SK-N-SH treated with all-trans-retinoic acid at 6 μM for 48 hours (cell line): Measurements from ENCODE around the gene TRIM31.
"Not testable (repeated sequence)": the region's sequence is repeated elsewhere in the genome, so short reads cannot be mapped to it uniquely, and the experiment has no call there.

Source experiments
- ATAC-seq: fragments of 200-7000 bp; cut with Tn5 transposase; 3 replicates; pipeline ENCODE4 v1.9.1; 2020; ENCODE audit warnings: mild to moderate bottlenecking, moderate library complexity
- ARNTL ChIP-seq: fragments of 450-650 bp; formaldehyde crosslinking; IDR thresholded peaks from 2 replicates; pipeline ENCODE4 v1.5.0; 2020; ENCODE audit warnings: low read depth, mild to moderate bottlenecking, moderate library complexity, borderline replicate concordance
- BACH2 ChIP-seq: fragments of 250-450 bp; sonication (Bioruptor Pico); IDR thresholded peaks from 2 replicates; pipeline ENCODE4 v1.9.0; 2021; ENCODE audit warnings: mild to moderate bottlenecking, borderline replicate concordance
- CSDC2 ChIP-seq: fragments of 250-450 bp; sonication (Bioruptor Pico); IDR thresholded peaks from 2 replicates; pipeline ENCODE4 v1.5.0; 2020; ENCODE audit warnings: mild to moderate bottlenecking, moderate library complexity
- ESRRG ChIP-seq: fragments of 250-450 bp; sonication (Bioruptor Pico); IDR thresholded peaks from 2 replicates; pipeline ENCODE4 v1.6.1; 2021; ENCODE audit warnings: mild to moderate bottlenecking
- GLIS3 ChIP-seq: fragments of 250-450 bp; sonication (Bioruptor Pico); IDR thresholded peaks from 2 replicates; pipeline ENCODE4 v1.5.0; 2020; ENCODE audit warnings: mild to moderate bottlenecking, moderate library complexity
- PPARA ChIP-seq: fragments of 250-450 bp; sonication (Bioruptor Pico); IDR thresholded peaks from 2 replicates; pipeline ENCODE4 v1.5.0; 2020; ENCODE audit warnings: mild to moderate bottlenecking, borderline replicate concordance
- SNAI2 ChIP-seq: fragments of 250-450 bp; sonication (Bioruptor Pico); IDR thresholded peaks from 2 replicates; pipeline ENCODE4 v1.5.0; 2020; ENCODE audit warnings: mild to moderate bottlenecking, moderate library complexity
- TOX ChIP-seq: fragments of 250-450 bp; sonication (Bioruptor Pico); IDR thresholded peaks from 2 replicates; pipeline ENCODE4 v1.8.0; 2021; ENCODE audit warnings: mild to moderate bottlenecking, moderate library complexity, borderline replicate concordance
- ZC3H10 ChIP-seq: fragments of 250-450 bp; sonication (Bioruptor Pico); IDR thresholded peaks from 2 replicates; pipeline ENCODE4 v1.5.1; 2021; ENCODE audit warnings: mild to moderate bottlenecking, moderate library complexity
- ZFP3 ChIP-seq: fragments of 250-450 bp; sonication (Bioruptor Pico); IDR thresholded peaks from 2 replicates; pipeline ENCODE4 v1.5.0; 2020; ENCODE audit warnings: mild to moderate bottlenecking, moderate library complexity
- ZFP30 ChIP-seq: fragments of 450-650 bp; formaldehyde crosslinking; IDR thresholded peaks from 2 replicates; pipeline ENCODE4 v1.5.0; 2022; ENCODE audit warnings: mild to moderate bottlenecking, moderate library complexity
- ZNF565 ChIP-seq: fragments of 450-650 bp; formaldehyde crosslinking; conservative IDR thresholded peaks from 2 replicates; pipeline ENCODE4 v1.5.0; 2020; ENCODE audit warnings: low read depth, mild to moderate bottlenecking, moderate library complexity
- ZNF70 ChIP-seq: fragments of 450-650 bp; formaldehyde crosslinking; IDR thresholded peaks from 2 replicates; pipeline ENCODE4 v1.5.0; 2020; ENCODE audit warnings: mild to moderate bottlenecking, moderate library complexity
- ZNF8 ChIP-seq: fragments of 450-650 bp; formaldehyde crosslinking; IDR thresholded peaks from 2 replicates; pipeline ENCODE4 v1.5.0; 2020; ENCODE audit warnings: mild to moderate bottlenecking, moderate library complexity
- TF ChIP-seq, protein P1 (sequence below): fragments of 250-450 bp; sonication (Bioruptor Pico); IDR thresholded peaks from 2 replicates; pipeline ENCODE4 v1.8.0; 2020; ENCODE audit warnings: mild to moderate bottlenecking, moderate library complexity, borderline replicate concordance
- TF ChIP-seq, protein P2 (sequence below): fragments of 250-450 bp; sonication (Bioruptor Pico); IDR thresholded peaks from 2 replicates; pipeline ENCODE4 v1.5.0; 2020; ENCODE audit warnings: mild to moderate bottlenecking, moderate library complexity
- TF ChIP-seq, protein P3 (sequence below): fragments of 250-450 bp; sonication (Bioruptor Pico); IDR thresholded peaks from 2 replicates; pipeline ENCODE4 v1.5.1; 2020; ENCODE audit warnings: low read depth, mild to moderate bottlenecking, moderate library complexity

Gene TRIM31

DNA sequence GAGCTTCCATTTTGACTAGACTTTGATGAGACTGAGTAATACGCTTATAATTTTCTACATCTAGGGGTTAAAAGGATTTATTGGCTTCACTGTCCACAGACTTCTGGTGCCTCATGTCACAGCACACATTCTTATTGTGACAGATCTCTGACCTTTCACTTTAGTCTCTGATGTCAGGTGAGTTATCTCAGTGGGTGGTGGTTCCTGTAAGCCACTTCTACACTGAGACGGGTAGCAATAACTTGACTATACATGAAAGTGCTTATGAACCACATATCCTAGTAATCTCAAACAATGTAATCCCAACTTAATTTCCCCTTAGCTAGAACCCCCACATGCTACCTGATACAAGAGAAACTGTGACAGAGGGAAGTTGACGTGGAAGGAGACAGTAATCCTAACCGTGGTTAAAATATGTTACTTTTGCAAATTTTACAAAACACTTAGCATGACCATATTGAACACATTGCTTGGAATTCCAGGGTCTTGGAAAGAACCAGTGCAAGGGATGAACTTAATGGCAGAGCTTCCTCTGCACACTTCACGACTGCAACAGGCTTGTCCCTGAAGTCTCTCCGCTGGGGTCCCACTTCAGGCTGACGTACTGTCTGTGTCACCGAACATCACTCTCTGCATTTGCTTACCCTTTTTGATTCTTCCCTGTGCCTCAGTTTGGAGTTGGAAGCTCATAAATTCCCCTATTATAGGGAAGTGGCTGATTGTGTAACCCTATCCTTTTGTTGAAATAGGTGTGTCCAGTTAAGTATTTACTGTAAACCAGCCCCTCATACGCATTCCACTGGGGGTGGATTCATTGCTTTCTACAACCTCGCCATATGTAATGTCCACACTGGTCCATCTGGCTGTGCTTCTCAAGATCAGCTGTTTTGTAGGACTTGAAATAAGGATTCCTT lies 16.6 kb upstream of the TRIM31 start:
- ATAC-seq = no peak
- no peak for TF ChIP-seq CSDC2 (CRISPR knock-in tag)
- TF ChIP-seq, all 23 proteins: peak for 0

DNA sequence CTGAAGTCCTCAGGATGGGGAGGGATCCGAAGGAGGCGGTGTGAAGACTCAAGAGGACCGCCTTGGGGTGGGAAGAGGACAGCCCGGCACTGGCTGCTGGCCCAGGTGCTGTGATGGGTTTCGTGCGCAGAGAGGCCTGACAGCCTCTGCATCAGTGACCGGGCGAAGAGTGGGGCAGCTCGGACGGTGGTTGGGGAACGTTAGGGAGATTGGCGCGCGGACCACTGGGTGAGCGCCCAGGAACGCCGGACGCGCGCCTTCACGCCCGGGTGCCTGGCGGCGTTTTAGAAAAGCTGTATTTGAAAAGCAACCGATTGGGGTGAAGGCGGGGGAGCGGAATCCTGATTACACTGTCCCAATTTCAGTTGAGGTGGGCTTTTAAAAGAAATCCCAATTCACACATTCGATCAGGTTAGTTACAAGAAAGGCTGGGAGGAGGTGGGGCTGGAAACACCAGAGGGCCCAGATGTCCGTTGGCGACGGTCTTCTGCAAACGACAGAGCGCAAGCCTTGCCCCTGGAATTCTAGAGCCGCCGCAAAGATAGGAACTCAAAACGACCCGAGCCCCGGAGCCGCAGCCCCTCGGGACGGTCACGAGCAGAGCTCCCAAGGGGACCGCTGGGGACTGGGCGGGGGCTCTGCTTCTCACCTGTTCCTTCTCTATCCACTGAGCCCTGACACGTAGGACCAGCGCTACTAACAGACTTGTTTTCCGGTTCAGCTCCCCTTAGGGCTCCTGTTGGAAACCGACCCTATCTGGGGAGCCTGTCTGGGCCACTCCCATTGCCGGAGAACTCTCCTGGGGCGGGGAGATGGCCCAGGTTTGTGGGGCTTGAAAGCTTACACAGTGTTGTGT lies 14.6 kb upstream of the TRIM31 start:
- ATAC-seq = no peak
- TF ChIP-seq ZNF70 (no peak), ZNF565 (CRISPR knock-in tag) (no peak)
- TF ChIP-seq, protein P1, sequence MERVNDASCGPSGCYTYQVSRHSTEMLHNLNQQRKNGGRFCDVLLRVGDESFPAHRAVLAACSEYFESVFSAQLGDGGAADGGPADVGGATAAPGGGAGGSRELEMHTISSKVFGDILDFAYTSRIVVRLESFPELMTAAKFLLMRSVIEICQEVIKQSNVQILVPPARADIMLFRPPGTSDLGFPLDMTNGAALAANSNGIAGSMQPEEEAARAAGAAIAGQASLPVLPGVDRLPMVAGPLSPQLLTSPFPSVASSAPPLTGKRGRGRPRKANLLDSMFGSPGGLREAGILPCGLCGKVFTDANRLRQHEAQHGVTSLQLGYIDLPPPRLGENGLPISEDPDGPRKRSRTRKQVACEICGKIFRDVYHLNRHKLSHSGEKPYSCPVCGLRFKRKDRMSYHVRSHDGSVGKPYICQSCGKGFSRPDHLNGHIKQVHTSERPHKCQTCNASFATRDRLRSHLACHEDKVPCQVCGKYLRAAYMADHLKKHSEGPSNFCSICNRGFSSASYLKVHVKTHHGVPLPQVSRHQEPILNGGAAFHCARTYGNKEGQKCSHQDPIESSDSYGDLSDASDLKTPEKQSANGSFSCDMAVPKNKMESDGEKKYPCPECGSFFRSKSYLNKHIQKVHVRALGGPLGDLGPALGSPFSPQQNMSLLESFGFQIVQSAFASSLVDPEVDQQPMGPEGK (CRISPR knock-in tag) = no peak

DNA sequence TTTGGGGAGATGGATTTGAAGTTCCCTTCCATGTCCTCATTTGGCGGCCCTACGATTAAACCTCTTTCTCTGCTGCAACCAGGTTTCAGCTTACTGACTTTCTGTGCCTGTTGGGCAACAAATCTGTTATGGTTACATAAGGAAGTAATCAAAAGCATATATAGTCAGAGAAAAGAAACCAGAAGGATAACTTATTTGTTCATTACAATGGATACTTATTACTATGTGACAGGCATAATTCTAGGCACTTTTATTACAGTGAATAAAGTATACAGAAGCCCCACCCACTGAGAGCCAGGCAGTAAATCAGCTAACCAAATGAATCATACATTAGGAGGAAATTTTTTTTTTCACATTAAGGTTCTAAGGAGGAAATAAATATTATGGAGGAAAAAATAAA lies 9.6 kb upstream of the TRIM31 start:
- TF ChIP-seq ZFP3 (CRISPR knock-in tag) (no peak), ZFP30 (no peak), GLIS3 (CRISPR knock-in tag) (no peak), ARNTL (no peak), ZNF8 (no peak)

DNA sequence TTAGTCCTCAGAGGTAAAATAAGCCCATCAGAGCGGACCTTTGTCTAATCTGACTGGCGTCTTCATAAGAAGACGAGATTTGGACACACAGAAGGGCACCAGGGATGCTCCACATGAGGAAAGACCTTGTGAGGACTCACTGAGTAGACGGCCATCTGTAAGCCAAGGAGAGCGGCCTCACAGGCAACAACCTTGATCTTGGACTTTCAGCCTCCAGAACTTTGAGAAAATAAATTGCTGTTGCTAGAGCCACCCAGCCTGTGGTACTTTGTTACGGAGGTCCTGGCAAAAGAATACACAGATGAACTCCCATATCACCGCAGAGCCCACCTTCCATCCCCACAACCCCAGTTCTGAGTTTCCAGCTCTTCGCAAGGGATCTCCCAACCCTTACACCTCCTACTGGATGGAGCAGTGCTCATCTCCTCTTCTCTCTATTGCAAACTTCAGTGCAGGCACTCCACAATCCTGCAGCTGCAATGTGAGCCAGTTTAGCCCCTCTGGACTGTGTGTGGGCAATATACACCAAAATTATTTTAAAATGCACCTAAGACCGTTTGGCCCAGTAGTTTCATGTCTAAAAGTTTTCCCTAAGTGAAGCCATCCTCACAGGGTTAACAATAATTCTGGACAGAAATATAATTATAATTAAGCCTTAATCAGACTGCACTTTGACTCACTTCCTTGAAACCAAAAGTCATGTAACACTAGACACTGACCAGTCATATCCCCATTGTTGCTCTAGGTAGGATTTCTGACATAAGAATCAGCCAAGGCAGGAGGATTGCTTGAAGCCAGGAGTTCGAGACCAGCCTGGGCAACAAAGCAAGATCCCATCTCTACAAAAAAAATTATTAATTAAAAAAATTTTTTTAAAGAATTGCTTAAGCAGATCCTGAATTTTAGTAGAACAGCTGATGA lies 8.8 kb upstream of the TRIM31 start:
- ATAC-seq = no peak; the same call in 2 of the 3 replicates
- TF ChIP-seq SNAI2 (CRISPR knock-in tag) = no peak
- no peak for TF ChIP-seq ESRRG (CRISPR knock-in tag)
- TF ChIP-seq CSDC2 (CRISPR knock-in tag) = no peak
- no peak for TF ChIP-seq ZNF565 (CRISPR knock-in tag)
- no peak for TF ChIP-seq ZNF8
- TF ChIP-seq, protein P2, sequence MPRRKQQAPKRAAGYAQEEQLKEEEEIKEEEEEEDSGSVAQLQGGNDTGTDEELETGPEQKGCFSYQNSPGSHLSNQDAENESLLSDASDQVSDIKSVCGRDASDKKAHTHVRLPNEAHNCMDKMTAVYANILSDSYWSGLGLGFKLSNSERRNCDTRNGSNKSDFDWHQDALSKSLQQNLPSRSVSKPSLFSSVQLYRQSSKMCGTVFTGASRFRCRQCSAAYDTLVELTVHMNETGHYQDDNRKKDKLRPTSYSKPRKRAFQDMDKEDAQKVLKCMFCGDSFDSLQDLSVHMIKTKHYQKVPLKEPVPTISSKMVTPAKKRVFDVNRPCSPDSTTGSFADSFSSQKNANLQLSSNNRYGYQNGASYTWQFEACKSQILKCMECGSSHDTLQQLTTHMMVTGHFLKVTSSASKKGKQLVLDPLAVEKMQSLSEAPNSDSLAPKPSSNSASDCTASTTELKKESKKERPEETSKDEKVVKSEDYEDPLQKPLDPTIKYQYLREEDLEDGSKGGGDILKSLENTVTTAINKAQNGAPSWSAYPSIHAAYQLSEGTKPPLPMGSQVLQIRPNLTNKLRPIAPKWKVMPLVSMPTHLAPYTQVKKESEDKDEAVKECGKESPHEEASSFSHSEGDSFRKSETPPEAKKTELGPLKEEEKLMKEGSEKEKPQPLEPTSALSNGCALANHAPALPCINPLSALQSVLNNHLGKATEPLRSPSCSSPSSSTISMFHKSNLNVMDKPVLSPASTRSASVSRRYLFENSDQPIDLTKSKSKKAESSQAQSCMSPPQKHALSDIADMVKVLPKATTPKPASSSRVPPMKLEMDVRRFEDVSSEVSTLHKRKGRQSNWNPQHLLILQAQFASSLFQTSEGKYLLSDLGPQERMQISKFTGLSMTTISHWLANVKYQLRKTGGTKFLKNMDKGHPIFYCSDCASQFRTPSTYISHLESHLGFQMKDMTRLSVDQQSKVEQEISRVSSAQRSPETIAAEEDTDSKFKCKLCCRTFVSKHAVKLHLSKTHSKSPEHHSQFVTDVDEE (CRISPR knock-in tag) = no peak
- no peak for TF ChIP-seq PPARA (CRISPR knock-in tag)
- TF ChIP-seq ZC3H10 (CRISPR knock-in tag) = no peak
- no peak for TF ChIP-seq ZNF70
- TF ChIP-seq BACH2 (CRISPR knock-in tag) = no peak
- no peak for TF ChIP-seq GLIS3 (CRISPR knock-in tag)
- no peak for TF ChIP-seq TOX
- TF ChIP-seq, protein P3, sequence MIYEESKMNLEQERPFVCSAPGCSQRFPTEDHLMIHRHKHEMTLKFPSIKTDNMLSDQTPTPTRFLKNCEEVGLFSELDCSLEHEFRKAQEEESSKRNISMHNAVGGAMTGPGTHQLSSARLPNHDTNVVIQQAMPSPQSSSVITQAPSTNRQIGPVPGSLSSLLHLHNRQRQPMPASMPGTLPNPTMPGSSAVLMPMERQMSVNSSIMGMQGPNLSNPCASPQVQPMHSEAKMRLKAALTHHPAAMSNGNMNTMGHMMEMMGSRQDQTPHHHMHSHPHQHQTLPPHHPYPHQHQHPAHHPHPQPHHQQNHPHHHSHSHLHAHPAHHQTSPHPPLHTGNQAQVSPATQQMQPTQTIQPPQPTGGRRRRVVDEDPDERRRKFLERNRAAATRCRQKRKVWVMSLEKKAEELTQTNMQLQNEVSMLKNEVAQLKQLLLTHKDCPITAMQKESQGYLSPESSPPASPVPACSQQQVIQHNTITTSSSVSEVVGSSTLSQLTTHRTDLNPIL = no peak
- no peak for TF ChIP-seq ARNTL
- no peak for TF ChIP-seq ZFP30

More for the DNA sequence above, 9.6 kb upstream of the TRIM31 start:
- ATAC-seq = no peak

DNA sequence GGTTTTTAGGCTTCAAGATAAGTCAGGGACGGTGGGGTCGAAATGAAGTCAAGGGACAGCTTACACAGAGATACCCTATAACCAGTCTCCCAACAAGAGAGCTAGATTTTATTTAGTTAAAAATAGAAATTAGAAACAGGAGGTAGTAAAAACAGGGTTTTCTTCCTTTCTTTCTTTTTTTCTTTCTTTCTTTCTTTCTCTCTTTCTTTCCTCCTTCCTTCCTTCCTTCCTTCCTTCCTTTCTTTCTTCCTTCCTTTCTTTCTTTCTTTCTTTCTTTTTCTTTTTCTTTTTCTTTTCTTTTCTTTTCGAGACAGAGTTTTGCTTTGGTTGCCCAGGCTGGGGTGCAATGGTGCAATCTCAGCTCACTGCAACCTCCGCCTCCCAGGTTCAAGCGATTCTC lies 5.8 kb upstream of the TRIM31 start:
- not testable (repeated sequence) for ATAC-seq
